HepG2 (cell line): ENCODE data around the gene ALDH18A1. TPM values are rescaled to one million over a fixed set of nuclear protein-coding genes. Genes with fewer than 3 reads are reported as not detected.

Experiments used
- AKAP8 ChIP-seq: sonication (generic); formaldehyde crosslinking; IDR thresholded peaks from 2 replicates; pipeline ENCODE4 v1.5.1; 2020; ENCODE audit warnings: mild to moderate bottlenecking, missing genetic modification reagents
- HMG20B ChIP-seq: conservative IDR thresholded peaks from 2 replicates; pipeline ENCODE4 v1.6.1; 2016; ENCODE audit warnings: missing genetic modification reagents, missing compliant biosample characterization
- KDM1A ChIP-seq: IDR thresholded peaks from 2 replicates; pipeline ENCODE4 v1.6.1; 2016; ENCODE audit warnings: missing compliant biosample characterization
- MTERF4 ChIP-seq: sonication (generic); formaldehyde crosslinking; IDR thresholded peaks from 2 replicates; pipeline ENCODE4 v1.8.0; 2023; ENCODE audit warnings: mild to moderate bottlenecking, missing genetic modification reagents
- MXD4 ChIP-seq: IDR thresholded peaks from 2 replicates; pipeline ENCODE4 v1.6.1; 2016; ENCODE audit warnings: mild to moderate bottlenecking, missing biosample characterization, missing genetic modification reagents
- MZF1 ChIP-seq: sonication (generic); formaldehyde crosslinking; IDR thresholded peaks from 2 replicates; pipeline ENCODE4 v1.8.1; 2023; ENCODE audit warnings: mild to moderate bottlenecking, missing genetic modification reagents, borderline replicate concordance
- SAP130 ChIP-seq: IDR thresholded peaks from 2 replicates; pipeline ENCODE4 v1.6.1; 2016; ENCODE audit warnings: low read depth
- SIN3B ChIP-seq: fragments of 150-350 bp; IDR thresholded peaks from 2 replicates; pipeline ENCODE4 v1.6.1; 2014; ENCODE audit warnings: low read length
- SOX5 ChIP-seq: IDR thresholded peaks from 2 replicates; pipeline ENCODE4 v1.6.1; 2016; ENCODE audit warnings: borderline replicate concordance
- STAT5B ChIP-seq: sonication (generic); formaldehyde crosslinking; IDR thresholded peaks from 2 replicates; pipeline ENCODE4 v1.4.0; 2020; ENCODE audit warnings: missing genetic modification reagents
- TBX2 ChIP-seq: sonication (generic); formaldehyde crosslinking; IDR thresholded peaks from 2 replicates; pipeline ENCODE4 v1.5.0; 2020; ENCODE audit warnings: missing genetic modification reagents, mild to moderate bottlenecking, borderline replicate concordance
- ZNF124 ChIP-seq: sonication (generic); formaldehyde crosslinking; IDR thresholded peaks from 2 replicates; pipeline ENCODE4 v1.4.0; 2020; ENCODE audit warnings: missing genetic modification reagents
- ZNF235 ChIP-seq: sonication (generic); formaldehyde crosslinking; IDR thresholded peaks from 2 replicates; pipeline ENCODE4 v1.8.1; 2023; ENCODE audit warnings: mild to moderate bottlenecking, missing genetic modification reagents, borderline replicate concordance
- ZNF609 ChIP-seq: sonication (generic); formaldehyde crosslinking; IDR thresholded peaks from 2 replicates; pipeline ENCODE4 v1.4.0; 2020; ENCODE audit warnings: mild to moderate bottlenecking, missing genetic modification reagents, borderline replicate concordance
- ZNF660 ChIP-seq: sonication (generic); formaldehyde crosslinking; IDR thresholded peaks from 2 replicates; pipeline ENCODE4 v1.5.1; 2020; ENCODE audit warnings: mild to moderate bottlenecking, low read depth, missing genetic modification reagents, borderline replicate concordance
- ZNF790 ChIP-seq: sonication (generic); formaldehyde crosslinking; IDR thresholded peaks from 2 replicates; pipeline ENCODE4 v1.8.0; 2022; ENCODE audit warnings: missing genetic modification reagents, mild to moderate bottlenecking, borderline replicate concordance
- polyA plus RNA-seq, 8 experiments: library from polyadenylated mRNA; depleted of rRNA in 3 of 8; stranded (reverse) in 7 of 8; unstranded in 1 of 8; fragments of >200 nt; fragmentation: Illumina TruSeq in 4 of 8; extraction: Trizol in 4 of 8; gene quantifications; 2 replicates each; pipeline versions ENCODE4 v1.2.1 to v1.2.3, GENCODE V29; 2011 to 2016; ENCODE audit warnings: low read depth in 4 of 8, missing spikeins in 1 of 8, mixed read lengths in 1 of 8; ENCODE audit not compliant: insufficient read depth in 1 of 8
- total RNA-seq, 5 experiments: library from RNA; depleted of rRNA; stranded (reverse); fragments of >200 nt; fragmentation: Illumina TruSeq; extraction: Trizol; gene quantifications; 2 replicates each; pipeline ENCODE4 v1.2.3, GENCODE V29; 2016; ENCODE audit warnings: low read depth in 1 of 5
- TF ChIP-seq, protein P1 (sequence below): sonication (generic); formaldehyde crosslinking; IDR thresholded peaks from 2 replicates; pipeline ENCODE4 v1.9.0; 2022; ENCODE audit warnings: low read depth, missing genetic modification reagents
- TF ChIP-seq, protein P2 (sequence below): IDR thresholded peaks from 2 replicates; pipeline ENCODE4 v1.6.1; 2012; ENCODE audit warnings: inconsistent platforms
- TF ChIP-seq, protein P3 (sequence below): sonication (generic); formaldehyde crosslinking; IDR thresholded peaks from 2 replicates; pipeline ENCODE4 v1.8.0; 2022; ENCODE audit warnings: missing genetic modification reagents, mild to moderate bottlenecking, moderate library complexity, borderline replicate concordance
- TF ChIP-seq, protein P4 (sequence below): sonication (generic); formaldehyde crosslinking; IDR thresholded peaks from 2 replicates; pipeline ENCODE4 v1.5.0; 2020; ENCODE audit warnings: missing genetic modification reagents, mild to moderate bottlenecking, borderline replicate concordance

The ALDH18A1 gene
- total and polyA plus RNA-seq, 2 of the 13 experiments (the other 11 are each of a cell fraction or from before 2014, with no cell fraction given): 180 to 263 TPM

- TF ChIP-seq ZNF609 (CRISPR knock-in tag) (0 out of 2 replicates have a peak, but pooled peaks have one; percentile 64), SIN3B (no peak), ZNF790 (CRISPR knock-in tag) (no peak), SOX5 (CRISPR knock-in tag) (peak; percentile 89), SAP130 (CRISPR knock-in tag) (peak; percentile 58), AKAP8 (CRISPR knock-in tag) (no peak), TBX2 (peak; percentile 87), MTERF4 (CRISPR knock-in tag) (no peak), ZNF235 (CRISPR knock-in tag) (no peak), MZF1 (no peak), STAT5B (CRISPR knock-in tag) (0 out of 2 replicates have a peak, but pooled peaks have one; percentile 19), HMG20B (CRISPR knock-in tag) (peak; percentile 37; the same call in 1 of the 2 replicates), ZNF124 (CRISPR knock-in tag) (0 out of 2 replicates have a peak, but pooled peaks have one; percentile 32), ZNF660 (CRISPR knock-in tag) (no peak), KDM1A (no peak), MXD4 (CRISPR knock-in tag) (no peak)
- TF ChIP-seq, protein P1, sequence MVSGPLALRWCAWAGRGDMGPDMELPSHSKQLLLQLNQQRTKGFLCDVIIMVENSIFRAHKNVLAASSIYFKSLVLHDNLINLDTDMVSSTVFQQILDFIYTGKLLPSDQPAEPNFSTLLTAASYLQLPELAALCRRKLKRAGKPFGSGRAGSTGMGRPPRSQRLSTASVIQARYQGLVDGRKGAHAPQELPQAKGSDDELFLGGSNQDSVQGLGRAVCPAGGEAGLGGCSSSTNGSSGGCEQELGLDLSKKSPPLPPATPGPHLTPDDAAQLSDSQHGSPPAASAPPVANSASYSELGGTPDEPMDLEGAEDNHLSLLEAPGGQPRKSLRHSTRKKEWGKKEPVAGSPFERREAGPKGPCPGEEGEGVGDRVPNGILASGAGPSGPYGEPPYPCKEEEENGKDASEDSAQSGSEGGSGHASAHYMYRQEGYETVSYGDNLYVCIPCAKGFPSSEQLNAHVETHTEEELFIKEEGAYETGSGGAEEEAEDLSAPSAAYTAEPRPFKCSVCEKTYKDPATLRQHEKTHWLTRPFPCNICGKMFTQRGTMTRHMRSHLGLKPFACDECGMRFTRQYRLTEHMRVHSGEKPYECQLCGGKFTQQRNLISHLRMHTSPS (CRISPR knock-in tag): no peak
- TF ChIP-seq, protein P2, sequence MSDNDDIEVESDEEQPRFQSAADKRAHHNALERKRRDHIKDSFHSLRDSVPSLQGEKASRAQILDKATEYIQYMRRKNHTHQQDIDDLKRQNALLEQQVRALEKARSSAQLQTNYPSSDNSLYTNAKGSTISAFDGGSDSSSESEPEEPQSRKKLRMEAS: no peak
- TF ChIP-seq, protein P3, sequence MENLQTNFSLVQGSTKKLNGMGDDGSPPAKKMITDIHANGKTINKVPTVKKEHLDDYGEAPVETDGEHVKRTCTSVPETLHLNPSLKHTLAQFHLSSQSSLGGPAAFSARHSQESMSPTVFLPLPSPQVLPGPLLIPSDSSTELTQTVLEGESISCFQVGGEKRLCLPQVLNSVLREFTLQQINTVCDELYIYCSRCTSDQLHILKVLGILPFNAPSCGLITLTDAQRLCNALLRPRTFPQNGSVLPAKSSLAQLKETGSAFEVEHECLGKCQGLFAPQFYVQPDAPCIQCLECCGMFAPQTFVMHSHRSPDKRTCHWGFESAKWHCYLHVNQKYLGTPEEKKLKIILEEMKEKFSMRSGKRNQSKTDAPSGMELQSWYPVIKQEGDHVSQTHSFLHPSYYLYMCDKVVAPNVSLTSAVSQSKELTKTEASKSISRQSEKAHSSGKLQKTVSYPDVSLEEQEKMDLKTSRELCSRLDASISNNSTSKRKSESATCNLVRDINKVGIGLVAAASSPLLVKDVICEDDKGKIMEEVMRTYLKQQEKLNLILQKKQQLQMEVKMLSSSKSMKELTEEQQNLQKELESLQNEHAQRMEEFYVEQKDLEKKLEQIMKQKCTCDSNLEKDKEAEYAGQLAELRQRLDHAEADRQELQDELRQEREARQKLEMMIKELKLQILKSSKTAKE (CRISPR knock-in tag): no peak
- TF ChIP-seq, protein P4, sequence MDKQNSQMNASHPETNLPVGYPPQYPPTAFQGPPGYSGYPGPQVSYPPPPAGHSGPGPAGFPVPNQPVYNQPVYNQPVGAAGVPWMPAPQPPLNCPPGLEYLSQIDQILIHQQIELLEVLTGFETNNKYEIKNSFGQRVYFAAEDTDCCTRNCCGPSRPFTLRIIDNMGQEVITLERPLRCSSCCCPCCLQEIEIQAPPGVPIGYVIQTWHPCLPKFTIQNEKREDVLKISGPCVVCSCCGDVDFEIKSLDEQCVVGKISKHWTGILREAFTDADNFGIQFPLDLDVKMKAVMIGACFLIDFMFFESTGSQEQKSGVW (CRISPR knock-in tag): no peak
Measured at GRCh38 chr10:95635319-95635733, 21.2 kb downstream of the ALDH18A1 start (continued).
